SH-SY5Y (cell line): ENCODE data around the gene TRPC3.

Experiments used
- GATA2 ChIP-seq: IDR thresholded peaks from 2 replicates; pipeline ENCODE4 v1.6.1; 2011; ENCODE audit warnings: mild to moderate bottlenecking, low read depth, low read length
- GATA3 ChIP-seq: IDR thresholded peaks from 2 replicates; pipeline ENCODE4 v1.6.1; 2011; ENCODE audit warnings: low read depth, mild to moderate bottlenecking, low read length, moderate library complexity

DNA sequence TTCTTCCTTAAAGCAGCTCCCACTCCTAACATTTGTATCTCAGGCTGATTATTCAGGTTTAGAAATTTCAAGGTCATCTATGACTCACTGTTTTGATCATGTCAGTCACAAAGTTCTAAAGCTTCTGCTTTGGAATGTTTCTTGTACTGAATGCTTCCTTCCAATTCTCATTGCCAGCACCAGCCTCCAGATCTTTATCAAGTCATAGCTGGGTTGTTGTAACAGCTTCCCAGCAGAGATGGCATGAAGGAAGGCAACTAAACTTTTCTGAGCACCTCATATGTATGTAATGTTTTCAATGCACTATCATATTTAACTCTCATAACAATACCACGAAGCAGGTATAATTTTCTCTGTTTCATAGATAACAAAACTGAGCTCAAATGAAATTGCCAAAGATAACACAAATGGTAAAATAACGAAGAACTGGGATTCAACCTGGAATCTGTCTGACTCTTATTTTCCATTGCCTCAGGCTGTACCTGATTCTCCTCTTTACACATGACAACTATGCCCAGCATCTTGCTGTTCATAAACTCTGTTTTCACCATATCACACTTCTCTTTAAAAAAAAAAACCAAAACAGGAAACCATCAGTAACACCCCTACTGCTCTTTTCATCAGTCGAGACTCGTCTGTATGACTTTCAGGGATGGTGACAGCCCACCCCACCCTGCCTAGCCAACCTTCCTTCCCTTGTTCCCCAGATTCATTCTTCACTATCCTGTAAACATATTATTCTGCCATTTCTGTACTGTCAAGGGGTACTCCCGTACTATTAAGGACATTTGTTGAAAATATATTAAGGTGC is 13.4 kb downstream of the TRPC3 start:
- TF ChIP-seq GATA2 (no peak), GATA3 (no peak)
